Spleen (tissue), 11 donors: ENCODE results near the gene MTSS2. TPM values are rescaled to one million over a fixed set of nuclear protein-coding genes. Genes with fewer than 3 reads are reported as not detected.

Source experiments
- DNase-seq: peaks from one replicate; pipeline ENCODE4 v3.0.0-alpha.2; 2020
- H3K27ac ChIP-seq, 8 donors: fragments of 200-600 bp; sonication (generic) in 7 of 8; 1 replicate in 4 of 8; 2 replicates in 4 of 8; pipeline versions ENCODE4 v1.5.0 to v1.8.0; 2016 to 2021; ENCODE audit warnings: inconsistent platforms in 4 of 8, mild to moderate bottlenecking in 4 of 8, moderate library complexity in 1 of 8
- H3K27me3 ChIP-seq, 7 donors: fragments of 200-600 bp; sonication (generic) in 6 of 7; replicated peaks in 1 of 7; 1 replicate in 4 of 7; 2 replicates in 3 of 7; pipeline versions ENCODE4 v1.5.0 to v1.8.0; 2016 to 2021; ENCODE audit warnings: inconsistent platforms in 3 of 7, mild to moderate bottlenecking in 1 of 7
- H3K36me3 ChIP-seq, 6 donors: fragments of 200-600 bp; sonication (generic) in 5 of 6; 1 replicate in 4 of 6; 2 replicates in 2 of 6; pipeline versions ENCODE4 v1.5.0 to v1.8.0; 2016 to 2021; ENCODE audit warnings: inconsistent platforms in 2 of 6
- H3K4me1 ChIP-seq, 6 donors: fragments of 200-600 bp; sonication (generic) in 5 of 6; 1 replicate in 3 of 6; 2 replicates in 3 of 6; pipeline versions ENCODE4 v1.5.0 to v1.8.0; 2016 to 2021; ENCODE audit warnings: inconsistent platforms in 3 of 6
- H3K4me3 ChIP-seq, 8 donors: fragments of 200-600 bp; sonication (generic) in 7 of 8; 1 replicate in 4 of 8; 2 replicates in 4 of 8; pipeline versions ENCODE4 v1.5.0 to v1.8.0; 2016 to 2021; ENCODE audit warnings: inconsistent platforms in 4 of 8, mild to moderate bottlenecking in 4 of 8, moderate library complexity in 2 of 8
- H3K9me3 ChIP-seq, 8 donors: fragments of 200-600 bp; sonication (generic) in 7 of 8; 1 replicate in 4 of 8; 2 replicates in 4 of 8; pipeline versions ENCODE4 v1.5.0 to v1.8.0; 2016 to 2021; ENCODE audit warnings: inconsistent platforms in 4 of 8
- CTCF ChIP-seq, 11 experiments: fragments of 200-600 bp in 7 of 11; fragments of 450-650 bp in 4 of 11; sonication (generic) in 4 of 11; IDR thresholded peaks in 8 of 11; conservative IDR thresholded peaks in 3 of 11; 1 replicate in 7 of 11; 2 replicates in 4 of 11; pipeline versions ENCODE4 v1.4.0 to v1.8.0; 2016 to 2021; ENCODE audit warnings: antibody characterized with exemption in 11 of 11, inconsistent platforms in 4 of 11, mild to moderate bottlenecking in 1 of 11
- POLR2A ChIP-seq, 3 donors: fragments of 450-650 bp; IDR thresholded peaks; one replicate each; pipeline ENCODE4 v1.5.1; 2017; ENCODE audit warnings: antibody characterized with exemption in 3 of 3, mild to moderate bottlenecking in 1 of 3
- POLR2AphosphoS5 ChIP-seq, 3 donors: sonication (generic); formaldehyde crosslinking; IDR thresholded peaks; one replicate each; pipeline ENCODE4 v1.5.1; 2017; ENCODE audit warnings: antibody characterized with exemption in 3 of 3
- WGBS, 5 donors: extraction: QIAGEN DNeasy Blood & Tissue Kit in 3 of 5; methylation state at CpG; one replicate each; pipeline versions ENCODE4 v1.1.5 to v1.1.7; 2013 to 2018; 5-methylcytosine and 5-hydroxymethylcytosine counted together
- intact Hi-C: fragments of 100-400 bp; cut with DNase I; formaldehyde crosslinking; loops from one replicate; pipeline ENCODE4 v1.15.0; 2023; ENCODE audit warnings: low total_unique reads
- polyA plus RNA-seq, 3 donors: library from polyadenylated mRNA; stranded (reverse); fragments of 200-250 nt; gene quantifications; one replicate each; pipeline ENCODE4 v1.2.1, GENCODE V29; 2013
- total RNA-seq, 7 donors: library from RNA; depleted of rRNA in 3 of 7; stranded (reverse); fragments of >200 nt in 3 of 7; fragmentation: NEBNext Ultra II Directional in 4 of 7; extraction: Animal tissue kit (Norgen Biotek cat#: 25700) in 4 of 7; gene quantifications; one replicate each; pipeline versions ENCODE4 v1.1.0 to v1.2.1, GENCODE V29; 2016 to 2021
- donor health status: healthy with polysubstance abuse.
- donor health status: DM: no; HTN: no; CAD: no; lungs with moderate emphysema.
- donor health status: DM: no; HTN: no; CAD: no.
- donor health status: Bipolar disorder and iron deficiency.
- donor health status: healthy.
- donor health status: DM: no; HTN: no; CAD: no.
- donor health status: DM: yes; HTN: yes; CAD: no.

The MTSS2 gene
- total and polyA plus RNA-seq, 10 donors, result 9.0 to 116 (median 94.1) TPM

- 29 to 51% (median 47%) methylated on average over 27 to 35 of the region's 35 CpGs for WGBS, 5 donors
- peak; percentile 78 for DNase-seq
- intact Hi-C loops, result loop anchor here (5.0 to 10.0 kb wide), 3 partner anchors 69 to 292 kb away; no protein-coding TSS in a partner anchor
- Histone ChIP-seq H3K36me3 (peaks cover 0 to 56% (median 8%) of the 10 kb centered on the region in 6 donors), H3K9me3 (no peaks in the 10 kb centered on the region), H3K4me1 (peaks cover 0 to 47% (median 19%) of the 10 kb centered on the region in 6 donors), H3K4me3 (peak overlapping the region in 2 of 8 donors; percentile 3 to 40), H3K27me3 (no peaks in the 10 kb centered on the region), H3K27ac (peak overlapping the region in 5 of 8 donors; percentile 55 to 85 (median 68))
- TF ChIP-seq POLR2AphosphoS5 (IDR thresholded peaks at IDR 0.05) (peak; percentile 45 to 60 (median 49)), POLR2A (IDR thresholded peaks at IDR 0.05) (no peak), CTCF (IDR thresholded peaks at IDR 0.05 in 8 of 11, conservative IDR thresholded peaks at IDR 0.05 in 3 of 11) (peak; percentile 79 to 96 (median 91))
These were observed 31.8 kb downstream of the MTSS2 start for GRCh38 chr16:70653809-70654771.

- DNase-seq, result no peak
- Histone ChIP-seq H3K27me3 (no peaks in the 10 kb centered on the region), H3K9me3 (no peaks in the 10 kb centered on the region), H3K4me1 (peaks cover 0 to 54% (median 22%) of the 10 kb centered on the region in 6 donors), H3K4me3 (no peak overlapping the region), H3K36me3 (peaks cover 0 to 50% (median 8%) of the 10 kb centered on the region in 6 donors), H3K27ac (peak overlapping the region in 7 of 8 donors; percentile 2 to 85 (median 58))
- TF ChIP-seq POLR2A (IDR thresholded peaks at IDR 0.05) (no peak), CTCF (IDR thresholded peaks at IDR 0.05 in 8 of 11, conservative IDR thresholded peaks at IDR 0.05 in 3 of 11) (no peak), POLR2AphosphoS5 (IDR thresholded peaks at IDR 0.05) (no peak)
- 83 to 91% (median 88%) methylated on average over 4 of the region's 4 CpGs for WGBS, 5 donors
- intact Hi-C loops, result loop anchor here (5.0 to 10.0 kb wide), 3 partner anchors 69 to 291 kb away; no protein-coding TSS in a partner anchor
These were observed 32.4 kb downstream of the MTSS2 start for GRCh38 chr16:70653406-70653805.

DNA sequence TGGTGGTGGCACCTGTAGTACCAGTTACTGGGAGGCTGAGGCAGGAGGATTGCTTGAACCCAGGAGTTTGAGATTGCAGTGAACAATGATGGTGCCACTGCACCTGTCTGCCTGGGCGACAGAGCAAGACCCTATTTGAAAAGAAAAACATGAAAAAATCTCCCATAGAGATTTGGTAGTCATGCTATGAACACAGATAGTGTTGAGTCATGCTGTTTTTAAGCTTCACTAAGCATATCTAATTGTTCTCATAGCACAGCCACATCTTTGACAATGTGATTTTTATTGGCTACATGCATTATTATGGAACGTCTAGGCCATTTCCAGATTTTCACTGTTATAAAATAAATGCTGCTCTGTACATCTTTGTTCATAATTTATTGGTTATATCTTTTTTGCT, 33.5 kb downstream of the MTSS2 start:
- Histone ChIP-seq H3K27ac (peak overlapping the region in 3 of 8 donors; percentile 58 to 85 (median 81)), H3K36me3 (peaks cover 0 to 39% (median 8%) of the 10 kb centered on the region in 6 donors), H3K9me3 (no peaks in the 10 kb centered on the region), H3K27me3 (no peaks in the 10 kb centered on the region), H3K4me3 (no peak overlapping the region), H3K4me1 (peaks cover 0 to 63% (median 27%) of the 10 kb centered on the region in 6 donors)
- intact Hi-C loops, result loop anchor here (5.0 to 10.0 kb wide), 3 partner anchors 68 to 290 kb away; no protein-coding TSS in a partner anchor
- WGBS, 5 donors, result 56 to 86% (median 78%) methylated on average over 2 of the region's 2 CpGs
- TF ChIP-seq POLR2A (IDR thresholded peaks at IDR 0.05) (no peak), CTCF (IDR thresholded peaks at IDR 0.05 in 8 of 11, conservative IDR thresholded peaks at IDR 0.05 in 3 of 11) (no peak), POLR2AphosphoS5 (IDR thresholded peaks at IDR 0.05) (no peak)
- DNase-seq, result no peak
